ENCODE results near the gene ZSWIM8. TPM values are rescaled to one million over a fixed set of nuclear protein-coding genes. Genes with fewer than 3 reads are reported as not detected.
"Not testable (repeated sequence)": the region's sequence is repeated elsewhere in the genome, so short reads cannot be mapped to it uniquely, and the experiment has no call there.

The ZSWIM8 gene
- total RNA-seq, 1 donor from 2014 or later: 37.7 TPM

DNA sequence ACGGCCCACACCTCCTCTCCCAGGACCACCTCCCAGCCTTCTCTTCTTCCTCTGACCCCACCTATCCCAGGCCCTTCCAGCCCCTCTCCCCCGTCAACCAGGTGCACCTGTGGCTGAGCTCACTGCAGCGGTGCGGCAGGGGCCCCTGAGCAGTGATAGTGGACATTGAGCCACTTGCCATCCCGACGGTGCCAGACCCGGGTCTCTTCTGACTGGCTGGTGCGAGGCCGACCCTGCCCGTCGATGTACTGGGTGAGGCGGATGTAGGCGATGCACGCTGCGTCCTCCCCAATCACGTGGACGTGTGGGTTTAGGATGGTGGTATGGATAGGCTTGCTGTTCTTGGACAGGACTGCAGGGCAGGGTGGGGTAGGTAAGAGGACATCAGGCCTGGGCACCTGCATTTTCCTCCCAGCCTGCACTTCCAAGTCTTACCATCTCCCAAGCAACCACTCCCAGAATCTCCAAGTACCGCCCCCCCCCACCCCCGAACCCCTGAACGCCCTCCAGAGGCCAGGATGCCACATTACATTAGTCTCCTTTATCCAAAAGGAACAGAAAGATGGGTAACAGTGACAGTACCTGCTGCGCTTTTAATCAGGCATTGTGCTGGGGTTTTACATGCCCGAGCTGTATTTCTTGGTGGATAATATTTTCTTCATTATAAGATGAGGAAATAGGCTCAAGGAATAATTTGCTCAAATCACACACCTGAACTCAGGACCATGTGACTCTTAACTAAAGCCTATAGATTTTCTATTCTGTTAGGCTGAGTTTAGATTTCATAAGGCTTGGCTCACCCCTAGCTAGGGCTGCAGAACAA, 29.7 kb downstream of the ZSWIM8 start:
- DNase-seq (ENCODE audit: low read depth in 2 of 2): peak in 1 of 2 donors; percentile 14

DNA sequence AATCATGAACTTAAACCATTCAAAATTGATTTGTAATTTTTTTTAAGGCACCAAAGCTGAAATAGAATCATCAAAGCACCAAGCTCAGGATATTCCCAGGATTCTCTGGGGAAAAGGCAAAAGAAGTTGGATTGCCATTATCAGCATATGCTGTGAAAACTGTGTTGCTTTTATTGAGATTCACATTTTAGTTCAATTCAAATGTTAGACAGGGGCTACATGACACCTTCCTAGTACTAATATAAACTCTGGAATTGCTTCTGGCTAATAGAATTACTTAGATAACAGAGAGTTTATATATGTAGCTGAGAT, 30.3 kb downstream of the ZSWIM8 start:
- no peak for DNase-seq (ENCODE audit: low read depth in 2 of 2)

DNA sequence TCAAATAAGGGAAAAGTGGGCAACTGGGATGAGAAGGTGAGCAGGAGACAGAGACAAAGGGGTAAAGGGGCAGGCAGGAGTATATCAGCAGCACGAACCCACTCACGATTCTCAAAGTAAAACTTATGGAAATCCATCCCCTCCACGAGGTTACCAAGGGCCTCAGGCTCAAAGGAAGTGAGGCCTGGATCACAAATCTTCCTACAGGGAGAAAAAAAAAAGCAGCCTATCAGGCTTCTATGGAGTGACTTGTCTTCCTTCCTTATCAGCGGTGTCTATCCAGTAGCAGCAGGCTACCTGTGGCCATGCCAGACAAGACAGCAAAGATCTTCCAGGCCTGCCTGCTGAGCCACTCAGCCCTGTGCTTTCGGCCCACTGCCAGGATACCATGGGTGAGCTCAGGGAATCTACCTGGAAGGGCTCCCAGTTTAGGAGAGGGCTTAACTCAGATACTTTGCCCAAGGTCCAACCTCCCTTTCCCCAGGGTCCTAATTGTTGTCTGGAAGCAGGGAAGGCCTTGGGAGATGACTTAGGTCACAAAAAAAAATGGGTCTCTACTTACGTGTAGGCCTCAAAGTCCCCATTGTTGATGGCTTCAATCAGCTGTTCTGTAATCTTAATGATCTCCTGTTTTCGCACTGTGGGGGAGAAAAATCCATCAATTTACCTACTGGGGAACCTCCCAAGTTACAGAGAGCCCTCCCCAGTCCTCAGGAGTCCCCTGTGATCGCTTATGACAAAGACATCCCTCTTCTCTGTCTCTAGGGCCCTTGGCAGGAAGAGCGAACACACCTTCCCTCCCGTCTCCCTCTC, 31.7 kb downstream of the ZSWIM8 start:
- DNase-seq (ENCODE audit: low read depth in 2 of 2): no peak

GRCh38 chr10:73817826-73818225, 32.4 kb downstream of the ZSWIM8 start:
- DNase-seq (ENCODE audit: low read depth in 2 of 2): no peak

DNA sequence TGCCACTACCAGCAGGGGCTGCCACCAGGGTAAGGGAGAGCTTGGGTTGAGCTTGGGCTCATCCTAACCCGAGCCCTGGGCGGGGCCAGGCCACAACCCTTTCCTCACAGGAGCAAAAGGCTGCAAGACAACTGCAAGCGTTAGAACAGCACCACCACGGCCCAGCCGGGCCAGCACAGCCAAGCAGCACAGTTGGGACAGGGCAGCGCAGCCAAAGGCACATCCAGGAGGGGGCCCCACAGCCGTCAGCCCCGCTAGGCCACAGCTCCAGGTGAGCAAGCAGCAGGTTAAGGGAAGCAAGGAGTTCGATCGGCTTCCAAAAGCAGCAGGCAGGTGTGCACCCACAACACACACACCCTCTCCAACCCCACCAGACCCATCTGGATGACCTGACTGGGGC, 33.0 kb downstream of the ZSWIM8 start:
- DNase-seq (ENCODE audit: low read depth in 2 of 2): no peak

DNA sequence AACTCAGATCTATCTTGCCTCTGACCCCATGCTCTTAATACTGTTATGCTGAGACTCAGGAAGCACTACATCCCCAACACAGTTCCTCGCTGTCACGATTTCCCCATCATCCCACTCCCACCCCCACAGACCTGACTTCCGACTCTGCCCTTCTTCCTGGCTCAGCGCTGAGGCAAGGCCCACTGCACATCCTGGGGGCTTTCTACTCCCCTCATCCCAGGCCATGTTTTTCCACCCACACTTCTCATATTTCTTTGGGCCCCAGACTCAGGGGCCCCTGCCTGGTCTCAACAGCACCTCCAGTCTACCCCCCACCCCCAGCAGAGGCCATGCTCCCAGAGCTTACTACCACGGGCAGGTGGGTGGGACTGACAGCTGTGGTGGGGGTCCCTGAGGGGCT, 33.7 kb downstream of the ZSWIM8 start:
- no peak for DNase-seq (ENCODE audit: low read depth in 2 of 2)

DNA sequence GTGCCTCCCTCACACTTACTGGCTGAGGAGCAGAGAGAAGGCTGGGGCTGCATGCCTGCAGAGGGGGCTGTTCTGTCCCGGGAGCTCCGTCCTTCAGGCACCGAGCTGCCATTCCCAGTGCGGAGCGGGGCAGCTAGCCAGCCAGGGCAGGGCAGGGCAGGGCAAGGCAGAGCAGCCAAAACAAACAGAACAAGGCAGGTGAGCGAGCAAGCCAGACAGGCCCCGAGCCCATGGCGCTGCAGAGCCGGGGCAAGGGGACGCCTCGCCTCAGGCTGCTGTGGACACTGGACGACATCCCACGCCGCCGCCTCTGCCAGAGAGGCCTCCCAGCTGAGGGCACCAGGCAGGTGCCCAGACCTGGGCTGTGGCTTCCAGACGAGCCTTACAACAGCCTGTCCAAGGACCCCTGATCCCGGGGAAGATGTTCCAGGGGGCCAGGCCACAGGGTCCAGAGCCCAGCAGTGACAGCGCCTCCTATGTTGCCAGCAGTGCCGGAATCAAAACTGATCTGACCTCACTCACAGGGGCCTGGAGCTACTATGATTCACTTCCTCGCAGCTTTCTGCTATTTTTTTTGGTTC, 34.2 kb downstream of the ZSWIM8 start:
- peak; percentile 36 to 77 for DNase-seq (ENCODE audit: low read depth in 2 of 2)

- no peak for DNase-seq (ENCODE audit: low read depth in 2 of 2)
Measured at GRCh38 chr10:73823391-73823790, 38.0 kb downstream of the ZSWIM8 start.

GRCh38 chr10:73824146-73824725, 38.8 kb downstream of the ZSWIM8 start:
- DNase-seq (ENCODE audit: low read depth in 2 of 2): no peak

- no peak for DNase-seq (ENCODE audit: low read depth in 2 of 2)
Measured at GRCh38 chr10:73827346-73828089, 42.1 kb downstream of the ZSWIM8 start.

DNA sequence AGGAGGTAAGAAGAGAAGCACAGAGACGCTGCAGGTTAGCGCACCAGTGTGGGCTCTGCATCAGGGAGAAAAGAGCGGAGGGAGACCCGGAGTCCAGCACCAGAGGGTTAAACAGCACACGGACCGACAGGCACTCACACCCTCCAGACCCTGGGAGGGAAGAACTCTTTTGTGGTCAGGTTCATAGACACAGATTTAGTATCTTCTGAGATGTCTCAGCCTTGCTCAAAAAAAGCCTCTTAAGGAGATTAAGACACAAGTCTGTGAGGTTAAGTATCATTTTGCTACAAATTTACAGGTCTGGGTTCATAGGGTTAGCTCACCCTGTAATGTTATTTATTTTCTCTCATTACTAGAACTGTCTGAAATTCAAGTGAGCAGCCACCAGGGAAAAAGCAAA, 42.8 kb downstream of the ZSWIM8 start:
- no peak for DNase-seq (ENCODE audit: low read depth in 2 of 2)

- DNase-seq (ENCODE audit: low read depth in 2 of 2): not testable (repeated sequence)
Measured at GRCh38 chr10:73829090-73829489, 43.7 kb downstream of the ZSWIM8 start.

DNA sequence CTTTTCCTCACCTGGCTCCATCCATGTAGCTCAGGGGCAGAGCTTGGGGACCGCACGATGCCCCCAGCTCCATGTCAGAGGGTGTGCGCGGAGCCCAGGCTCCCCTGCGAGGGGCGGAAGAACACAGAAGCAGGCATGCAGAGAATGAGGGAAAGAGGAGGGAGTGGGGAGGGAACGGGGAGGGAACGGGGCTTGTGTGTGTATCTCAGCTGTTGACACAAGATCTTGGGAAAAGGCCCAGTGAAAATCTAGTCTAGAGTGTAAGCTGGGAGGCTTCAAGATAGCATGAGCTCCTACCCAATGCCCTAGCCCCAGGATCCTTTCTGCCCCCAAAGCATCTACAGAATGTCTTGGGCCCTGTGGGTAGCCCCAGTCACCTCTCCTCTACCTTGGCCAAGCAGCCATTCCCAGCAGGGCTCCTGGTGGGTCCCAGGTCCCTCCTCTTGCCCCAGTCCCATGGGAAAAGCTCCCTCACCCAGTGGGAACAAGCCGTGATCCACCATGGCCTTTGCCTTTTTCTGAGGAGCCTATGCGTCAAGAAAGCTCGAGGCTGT, 51.1 kb downstream of the ZSWIM8 start:
- DNase-seq (ENCODE audit: low read depth in 2 of 2): no peak

GRCh38 chr10:73837072-73837471, 51.7 kb downstream of the ZSWIM8 start:
- DNase-seq (ENCODE audit: low read depth in 2 of 2): peak; percentile 41 to 82

- no peak for DNase-seq (ENCODE audit: low read depth in 2 of 2)
Measured at GRCh38 chr10:73838008-73838567, 52.7 kb downstream of the ZSWIM8 start.

DNA sequence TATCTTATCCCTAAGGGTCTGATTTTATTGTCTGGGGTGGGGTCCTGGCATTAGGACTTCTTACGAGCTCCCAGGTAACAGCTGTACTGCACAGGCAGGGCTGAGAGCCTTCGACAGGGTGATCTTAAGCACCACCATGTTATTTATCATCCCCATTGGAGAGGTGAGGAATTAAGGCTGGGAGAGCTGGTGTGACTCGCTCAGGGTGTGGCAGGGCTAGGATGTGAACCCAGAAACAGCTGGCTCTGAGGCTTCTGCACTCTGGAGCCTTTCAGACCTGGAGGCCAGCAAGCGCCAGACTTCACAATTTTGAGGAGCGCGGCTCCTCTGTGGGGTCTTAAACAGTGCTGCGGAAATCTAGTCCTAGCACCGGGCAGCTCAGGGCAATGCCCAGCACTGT, 53.4 kb downstream of the ZSWIM8 start:
- no peak for DNase-seq (ENCODE audit: low read depth in 2 of 2)

DNA sequence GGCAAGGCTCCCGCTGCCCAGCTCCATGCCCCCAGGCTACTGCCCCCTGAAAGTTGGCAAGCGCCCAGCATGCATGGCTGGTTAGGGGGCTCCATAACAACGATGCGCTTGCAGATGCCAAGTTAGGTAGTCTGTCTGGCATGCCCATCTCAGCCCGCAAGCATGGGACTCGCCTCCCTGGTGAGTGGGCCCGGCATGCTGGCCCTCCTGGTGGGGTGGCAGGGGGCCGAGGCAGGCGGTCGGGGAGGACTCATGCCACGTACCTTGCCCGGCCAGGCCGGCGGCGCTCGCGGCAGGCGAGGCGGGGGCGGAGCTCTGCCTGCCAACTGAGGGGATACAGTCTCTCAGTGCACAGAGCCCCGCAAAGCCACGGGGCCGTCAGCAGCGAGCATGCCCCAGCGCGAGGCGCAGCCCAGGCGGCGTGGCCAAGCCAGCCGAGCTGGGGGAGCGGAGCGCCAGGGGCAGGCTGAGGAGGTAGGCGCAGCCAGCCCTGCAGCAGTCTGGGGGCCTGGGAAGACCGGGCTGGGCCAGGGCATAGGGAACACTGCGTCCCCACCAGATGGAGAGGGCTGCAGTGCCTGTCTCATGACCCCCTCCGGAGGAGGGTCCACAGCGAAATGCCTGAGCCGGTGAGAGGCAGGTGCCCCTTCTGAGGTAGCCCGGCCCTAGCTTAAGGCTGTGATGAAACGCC, 54.0 kb downstream of the ZSWIM8 start:
- no peak for DNase-seq (ENCODE audit: low read depth in 2 of 2)

DNA sequence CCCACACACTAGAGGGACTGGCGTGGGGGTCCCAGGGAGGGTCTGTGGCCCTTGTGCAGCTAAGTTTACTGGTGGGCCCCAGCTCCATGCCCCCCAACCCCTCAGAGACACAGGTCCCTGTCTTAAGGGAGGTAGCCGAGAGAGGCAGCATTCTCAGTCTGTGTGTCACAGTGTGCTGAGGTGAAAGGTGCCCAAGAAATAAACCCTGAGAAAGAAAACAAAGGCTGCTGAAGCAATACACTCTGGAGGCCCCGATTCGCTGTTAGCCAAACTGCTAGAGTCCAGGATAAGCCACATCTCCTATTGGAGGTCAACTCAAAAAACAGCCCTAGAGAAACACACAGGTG, 54.6 kb downstream of the ZSWIM8 start:
- DNase-seq (ENCODE audit: low read depth in 2 of 2): no peak

DNA sequence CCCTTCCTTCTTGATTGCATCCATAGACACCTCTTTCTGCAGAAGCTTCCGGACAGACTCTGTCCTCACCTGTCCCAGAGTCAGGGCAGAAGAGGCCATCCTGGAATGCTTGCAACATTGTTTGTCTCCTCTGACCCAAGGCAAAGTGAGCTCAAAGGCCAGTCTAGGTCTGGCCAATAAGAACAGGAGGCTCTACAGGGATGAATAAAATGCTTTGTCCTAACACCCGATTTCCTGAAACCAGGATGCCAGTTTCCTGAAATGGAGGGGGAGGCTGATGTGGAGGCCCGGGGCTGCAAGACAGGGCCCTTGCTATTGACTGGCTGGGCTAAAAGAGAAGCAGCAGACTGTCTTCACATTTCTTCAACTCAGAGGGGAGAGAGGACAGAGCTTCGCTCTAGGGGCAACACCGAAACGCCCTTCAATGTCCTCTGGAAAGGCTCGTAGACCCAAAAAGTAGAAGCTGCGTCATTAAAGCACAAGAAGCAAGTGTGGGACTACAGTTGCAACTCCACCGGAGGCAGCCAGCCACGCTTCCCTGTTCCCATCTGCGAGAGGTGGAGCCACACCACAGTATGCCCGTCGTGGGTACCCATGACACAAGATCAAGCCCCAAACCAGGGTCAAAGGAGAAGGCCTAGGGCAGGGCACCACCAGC, 55.1 kb downstream of the ZSWIM8 start:
- no peak for DNase-seq (ENCODE audit: low read depth in 2 of 2)

DNA sequence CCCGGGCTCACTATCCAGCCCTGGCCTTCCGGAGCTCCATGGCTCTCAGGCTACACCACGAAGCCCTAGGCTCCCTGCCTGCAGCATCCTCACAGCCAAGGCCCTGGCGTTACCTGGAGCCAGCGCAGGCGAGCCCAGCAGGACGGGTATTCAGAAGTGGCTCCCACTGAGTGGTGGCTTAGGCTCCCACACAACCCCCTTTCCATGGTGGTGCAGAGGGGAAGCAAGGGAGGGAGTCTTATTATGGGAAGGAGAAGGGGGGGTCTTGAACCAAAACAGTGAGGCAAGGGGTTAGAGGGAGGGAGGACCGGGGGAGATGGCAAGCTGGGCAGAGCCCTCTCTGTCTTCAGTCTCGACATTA, 55.6 kb downstream of the ZSWIM8 start:
- DNase-seq (ENCODE audit: low read depth in 2 of 2): no peak
